Lower leg skin (tissue), 4 donors: ENCODE results near the gene PTPA. TPM values are rescaled to one million over a fixed set of nuclear protein-coding genes. Genes with fewer than 3 reads are reported as not detected.

Experiments used
- DNase-seq, 2 donors: peaks; one replicate each; pipeline ENCODE4 v3.0.0-alpha.2; 2019; ENCODE audit warnings: low spot score in 2 of 2
- H3K4me3 ChIP-seq: fragments of 200-600 bp; sonication (generic); 2 replicates; pipeline ENCODE4 v1.5.1; 2017; ENCODE audit warnings: mild to moderate bottlenecking, low read depth; ENCODE audit not compliant: poor library complexity, severe bottlenecking
- POLR2A ChIP-seq, 2 donors: fragments of 450-650 bp; IDR thresholded peaks; one replicate each; pipeline ENCODE4 v1.6.1; 2016 to 2017; ENCODE audit warnings: antibody characterized with exemption in 2 of 2, mild to moderate bottlenecking in 1 of 2, moderate library complexity in 1 of 2
- WGBS, 2 donors: methylation state at CpG; one replicate each; pipeline ENCODE4 v1.1.5; 2018; 5-methylcytosine and 5-hydroxymethylcytosine counted together
- intact Hi-C: fragments of 100-400 bp; cut with DNase I; formaldehyde crosslinking; loops from one replicate; pipeline ENCODE4 v1.15.0; 2023; ENCODE audit warnings: low total_unique reads
- total RNA-seq, 4 donors: library from RNA; depleted of rRNA; stranded (reverse); fragments of >200 nt; gene quantifications; one replicate each; pipeline ENCODE4 v1.1.0, GENCODE V29; 2016
- TF ChIP-seq, protein P1 (sequence below), 3 donors: fragments of 450-650 bp; IDR thresholded peaks; one replicate each; pipeline ENCODE4 v1.5.1; 2016; ENCODE audit warnings: antibody characterized with exemption in 3 of 3, mild to moderate bottlenecking in 3 of 3, moderate library complexity in 2 of 3

The PTPA gene
- total RNA-seq, 4 donors from 2014 or later: 62.9 to 104 (median 73.8) TPM

DNA sequence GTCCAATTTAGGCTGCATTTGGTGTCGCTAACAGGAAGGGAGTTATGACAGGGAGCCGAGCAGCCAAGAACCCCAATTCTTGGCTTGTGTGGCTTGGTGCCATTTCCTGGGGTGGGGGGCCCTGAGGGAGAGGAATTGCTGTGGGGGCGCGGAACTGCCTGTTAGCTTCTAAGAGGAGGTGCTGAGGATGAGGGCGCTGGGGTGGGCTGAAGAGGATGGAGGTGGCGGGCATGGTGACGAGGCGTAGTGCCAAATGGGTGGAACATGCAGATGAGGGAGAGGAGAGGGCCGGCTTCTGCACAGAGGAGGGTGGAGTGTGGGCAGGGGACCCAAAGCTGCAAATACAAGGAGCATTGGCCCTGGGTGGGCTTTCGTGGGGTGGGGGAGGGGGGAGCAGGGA lies 38.9 kb downstream of the PTPA start:
- DNase-seq: no peak
- TF ChIP-seq, protein P1, sequence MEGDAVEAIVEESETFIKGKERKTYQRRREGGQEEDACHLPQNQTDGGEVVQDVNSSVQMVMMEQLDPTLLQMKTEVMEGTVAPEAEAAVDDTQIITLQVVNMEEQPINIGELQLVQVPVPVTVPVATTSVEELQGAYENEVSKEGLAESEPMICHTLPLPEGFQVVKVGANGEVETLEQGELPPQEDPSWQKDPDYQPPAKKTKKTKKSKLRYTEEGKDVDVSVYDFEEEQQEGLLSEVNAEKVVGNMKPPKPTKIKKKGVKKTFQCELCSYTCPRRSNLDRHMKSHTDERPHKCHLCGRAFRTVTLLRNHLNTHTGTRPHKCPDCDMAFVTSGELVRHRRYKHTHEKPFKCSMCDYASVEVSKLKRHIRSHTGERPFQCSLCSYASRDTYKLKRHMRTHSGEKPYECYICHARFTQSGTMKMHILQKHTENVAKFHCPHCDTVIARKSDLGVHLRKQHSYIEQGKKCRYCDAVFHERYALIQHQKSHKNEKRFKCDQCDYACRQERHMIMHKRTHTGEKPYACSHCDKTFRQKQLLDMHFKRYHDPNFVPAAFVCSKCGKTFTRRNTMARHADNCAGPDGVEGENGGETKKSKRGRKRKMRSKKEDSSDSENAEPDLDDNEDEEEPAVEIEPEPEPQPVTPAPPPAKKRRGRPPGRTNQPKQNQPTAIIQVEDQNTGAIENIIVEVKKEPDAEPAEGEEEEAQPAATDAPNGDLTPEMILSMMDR (IDR thresholded peaks at IDR 0.05): no peak
- TF ChIP-seq POLR2A (IDR thresholded peaks at IDR 0.05): no peak
- intact Hi-C loops: no loop called here
- H3K4me3 ChIP-seq: no peak overlapping the region
- WGBS, 2 donors: 80 to 82% methylated on average over 10 of the region's 10 CpGs

DNA sequence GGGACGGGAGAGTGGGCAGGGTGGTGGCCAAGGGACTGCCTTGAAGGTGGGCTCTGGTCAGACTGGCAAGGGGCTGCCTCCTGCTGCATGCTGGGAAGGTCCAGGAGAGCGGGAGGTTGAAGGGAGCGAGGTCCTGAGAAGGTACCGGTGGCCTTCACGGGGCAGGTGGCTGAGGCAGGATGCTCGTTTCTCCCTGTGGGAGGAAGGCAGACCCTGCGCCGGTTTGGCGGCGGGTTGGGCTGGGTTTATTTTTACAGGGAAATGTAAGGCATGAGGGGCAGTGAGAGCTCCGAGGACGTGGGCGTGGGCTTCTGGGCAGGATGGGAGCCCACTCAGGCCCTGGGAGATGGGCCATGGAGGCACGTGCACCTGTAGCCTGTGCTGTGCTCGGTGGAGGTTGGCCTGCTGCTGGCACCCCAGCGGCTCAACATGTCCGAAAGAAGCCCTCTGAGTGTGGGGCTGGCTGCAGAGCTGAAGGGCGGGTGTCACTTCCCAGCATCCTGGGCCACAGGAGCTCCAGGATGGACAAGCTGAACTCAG lies 39.5 kb downstream of the PTPA start:
- 85 to 90% methylated on average over 18 of the region's 18 CpGs for WGBS, 2 donors
- intact Hi-C loops: no loop called here

DNA sequence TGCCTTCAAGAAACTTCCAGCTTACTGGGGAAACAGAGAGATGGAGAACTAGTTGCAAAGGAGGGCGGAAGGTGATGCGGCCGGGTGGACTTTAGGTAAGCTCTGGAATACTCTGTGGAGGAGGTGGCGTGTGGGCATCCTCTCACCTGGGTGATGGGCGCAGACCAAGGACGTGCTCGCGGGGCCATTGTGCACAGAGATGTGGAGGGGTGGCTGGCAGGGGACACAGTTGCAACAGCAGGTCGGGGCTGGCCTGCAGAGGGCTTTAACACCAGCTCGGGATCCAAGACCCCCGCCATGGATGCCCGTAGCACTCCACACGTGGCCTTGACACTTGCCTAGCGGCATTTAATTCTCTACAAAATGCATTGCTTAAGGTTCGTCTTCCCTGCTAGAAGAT lies 40.3 kb downstream of the PTPA start:
- no peak for DNase-seq
- no peak overlapping the region for H3K4me3 ChIP-seq
- intact Hi-C loops: no loop called here
- 91 to 93% methylated on average over 15 of the region's 15 CpGs for WGBS, 2 donors
- no peak for TF ChIP-seq POLR2A (IDR thresholded peaks at IDR 0.05)
- TF ChIP-seq, protein P1 (IDR thresholded peaks at IDR 0.05): no peak

More for the DNA sequence above, 39.5 kb downstream of the PTPA start:
- no peak for TF ChIP-seq POLR2A (IDR thresholded peaks at IDR 0.05)
- TF ChIP-seq, protein P1 (IDR thresholded peaks at IDR 0.05): no peak
- H3K4me3 ChIP-seq: no peak overlapping the region
- no peak for DNase-seq

DNA sequence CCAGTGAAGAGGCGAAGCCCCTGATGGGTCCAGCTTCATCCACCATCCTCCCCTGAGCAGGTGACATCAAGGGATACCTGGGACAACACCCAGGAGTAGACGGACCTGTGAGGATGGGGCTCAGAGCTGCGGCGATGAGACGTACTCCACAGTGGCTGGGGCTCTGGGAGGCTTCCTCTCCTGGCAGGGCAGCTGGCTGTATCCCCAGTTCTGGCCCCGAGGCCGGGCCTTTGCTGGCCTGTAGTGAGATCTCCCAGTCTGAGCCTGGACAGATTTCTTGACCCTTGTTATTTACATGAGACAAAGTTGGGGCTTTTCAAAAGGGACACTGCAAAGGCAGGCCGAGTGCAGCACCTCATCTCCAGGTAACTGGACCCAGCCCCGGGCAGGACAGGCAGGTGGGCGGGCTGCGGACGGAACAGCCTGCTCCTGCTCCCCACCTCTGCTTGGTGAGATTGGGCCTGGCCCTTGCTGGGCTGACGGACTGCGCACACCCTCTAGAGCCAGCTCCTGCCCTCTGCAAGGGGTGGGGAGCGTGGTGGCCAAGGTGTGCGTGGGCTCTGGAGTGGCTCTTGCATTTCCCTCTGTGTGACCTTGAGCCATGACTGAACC lies 43.8 kb downstream of the PTPA start:
- no peak overlapping the region for H3K4me3 ChIP-seq
- 86 to 90% methylated on average over 14 to 16 of the region's 16 CpGs for WGBS, 2 donors
- intact Hi-C loops: no loop called here
- TF ChIP-seq, protein P1 (IDR thresholded peaks at IDR 0.05): no peak
- no peak for TF ChIP-seq POLR2A (IDR thresholded peaks at IDR 0.05)
- DNase-seq: no peak

DNA sequence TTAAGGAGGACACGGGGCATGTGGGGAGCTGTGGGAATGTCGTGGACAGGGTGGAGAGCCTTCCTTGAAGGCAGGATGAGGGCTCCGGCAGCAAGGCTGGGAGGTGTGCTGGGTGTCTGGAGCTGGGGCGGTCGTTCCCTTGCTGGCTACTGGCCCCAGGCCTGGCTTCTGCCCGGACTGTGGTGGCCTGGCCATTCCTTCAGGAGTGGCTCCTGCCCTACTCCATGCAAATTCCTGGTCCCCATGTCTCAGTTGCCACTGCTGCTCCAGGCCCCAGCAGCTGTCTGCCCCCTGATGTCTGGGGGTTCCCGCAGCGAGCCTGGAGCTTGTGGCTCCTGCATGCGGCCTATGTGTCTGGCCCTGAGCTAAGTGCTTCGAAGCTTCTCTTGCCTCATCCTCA lies 44.9 kb downstream of the PTPA start:
- DNase-seq: no peak
- WGBS, 2 donors: 85 to 95% methylated on average over 9 to 10 of the region's 10 CpGs
- H3K4me3 ChIP-seq: no peak overlapping the region
- intact Hi-C loops: no loop called here
- TF ChIP-seq POLR2A (IDR thresholded peaks at IDR 0.05): no peak
- TF ChIP-seq, protein P1 (IDR thresholded peaks at IDR 0.05): no peak
